LNCAP (cell line): ENCODE results near the gene PHRF1.

ENCODE experiments used
- TF ChIP-seq, protein P1 (sequence below): fragments of 450-650 bp; IDR thresholded peaks from 2 replicates; pipeline ENCODE4 v1.5.1; 2017; ENCODE audit warnings: mild to moderate bottlenecking

PHRF1 gene

GRCh38 chr11:655036-655726 is 78.9 kb downstream of the PHRF1 start:
- TF ChIP-seq, protein P1, sequence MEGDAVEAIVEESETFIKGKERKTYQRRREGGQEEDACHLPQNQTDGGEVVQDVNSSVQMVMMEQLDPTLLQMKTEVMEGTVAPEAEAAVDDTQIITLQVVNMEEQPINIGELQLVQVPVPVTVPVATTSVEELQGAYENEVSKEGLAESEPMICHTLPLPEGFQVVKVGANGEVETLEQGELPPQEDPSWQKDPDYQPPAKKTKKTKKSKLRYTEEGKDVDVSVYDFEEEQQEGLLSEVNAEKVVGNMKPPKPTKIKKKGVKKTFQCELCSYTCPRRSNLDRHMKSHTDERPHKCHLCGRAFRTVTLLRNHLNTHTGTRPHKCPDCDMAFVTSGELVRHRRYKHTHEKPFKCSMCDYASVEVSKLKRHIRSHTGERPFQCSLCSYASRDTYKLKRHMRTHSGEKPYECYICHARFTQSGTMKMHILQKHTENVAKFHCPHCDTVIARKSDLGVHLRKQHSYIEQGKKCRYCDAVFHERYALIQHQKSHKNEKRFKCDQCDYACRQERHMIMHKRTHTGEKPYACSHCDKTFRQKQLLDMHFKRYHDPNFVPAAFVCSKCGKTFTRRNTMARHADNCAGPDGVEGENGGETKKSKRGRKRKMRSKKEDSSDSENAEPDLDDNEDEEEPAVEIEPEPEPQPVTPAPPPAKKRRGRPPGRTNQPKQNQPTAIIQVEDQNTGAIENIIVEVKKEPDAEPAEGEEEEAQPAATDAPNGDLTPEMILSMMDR: no peak

DNA sequence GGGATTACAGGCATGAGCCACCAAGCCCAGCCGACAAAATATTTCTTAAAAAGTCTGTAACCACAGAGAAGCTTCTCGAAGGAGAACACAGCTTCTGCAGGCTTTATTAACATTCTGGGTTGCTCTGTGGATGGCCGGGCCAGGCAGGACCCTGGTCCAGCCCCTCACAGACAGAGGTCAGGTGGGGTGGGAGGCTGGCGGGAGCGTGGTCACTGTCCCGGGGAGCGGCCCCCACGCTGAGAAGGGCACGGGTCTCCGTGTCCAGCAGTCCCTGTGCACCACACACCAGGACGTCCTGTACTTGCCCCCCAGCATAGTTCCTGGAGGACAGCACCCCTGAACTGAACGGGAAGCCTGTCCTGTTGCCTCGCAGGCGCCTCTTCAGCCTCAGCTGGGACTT is 80.2 kb downstream of the PHRF1 start:
- TF ChIP-seq, protein P1: no peak

GRCh38 chr11:656866-657265 is 80.6 kb downstream of the PHRF1 start:
- TF ChIP-seq, protein P1: no peak

GRCh38 chr11:657691-658126 is 81.4 kb downstream of the PHRF1 start:
- TF ChIP-seq, protein P1: no peak

GRCh38 chr11:659532-660085 is 83.3 kb downstream of the PHRF1 start:
- TF ChIP-seq, protein P1: no peak

GRCh38 chr11:660281-660680 is 84.0 kb downstream of the PHRF1 start:
- TF ChIP-seq, protein P1: no peak

DNA sequence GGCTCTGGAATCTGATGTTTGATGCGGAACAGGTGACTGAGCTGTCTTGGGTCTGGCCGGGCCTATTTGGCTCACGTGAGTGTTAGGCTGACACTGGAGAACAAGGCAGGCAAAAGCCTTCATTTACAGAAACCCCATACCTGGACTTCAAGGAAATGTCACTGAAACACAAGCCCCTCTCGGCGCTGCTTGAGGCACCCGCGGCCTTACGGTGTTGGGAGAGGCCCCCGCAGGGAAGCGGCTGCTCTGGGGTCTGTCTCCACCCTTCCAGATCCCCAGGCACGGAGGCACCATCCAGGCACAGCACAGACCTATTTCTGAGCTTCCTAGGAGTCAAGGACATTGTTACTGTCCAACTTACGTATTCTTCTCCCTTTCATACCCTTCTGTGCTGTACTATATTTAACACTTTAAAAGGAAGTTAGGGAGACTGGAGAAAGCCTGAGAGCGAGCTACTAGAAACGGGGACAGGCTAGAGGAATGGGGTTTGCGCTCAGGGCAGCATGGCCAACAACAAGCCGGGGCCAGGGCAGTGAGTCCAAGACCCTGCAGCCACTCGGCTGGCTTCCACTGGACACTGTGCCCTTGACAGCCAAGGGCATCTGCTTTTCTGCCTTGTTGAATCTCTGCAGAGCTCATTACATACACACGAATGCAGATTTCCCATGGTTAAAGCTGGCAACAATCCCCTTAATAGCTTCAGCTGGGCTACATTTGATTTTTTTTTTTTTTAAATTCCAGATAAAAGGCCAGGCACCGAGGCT is 84.6 kb downstream of the PHRF1 start:
- TF ChIP-seq, protein P1: no peak
